OCI-LY1 (cell line): Measurements from ENCODE around the gene SLX4IP.

Source experiments
- CTCF ChIP-seq: fragments of 200-600 bp; sonication (generic), shearing (Covaris generic); IDR thresholded peaks from 2 replicates; pipeline ENCODE4 v1.5.1; 2017; ENCODE audit warnings: mild to moderate bottlenecking, antibody characterized with exemption, low read length, moderate library complexity, mixed read lengths
- EZH2 ChIP-seq: fragments of 200-600 bp; sonication (generic), shearing (Covaris generic); IDR thresholded peaks from 2 replicates; pipeline ENCODE4 v1.8.0; 2017; ENCODE audit warnings: borderline replicate concordance, mixed run types, mild to moderate bottlenecking, antibody characterized with exemption, low read length, moderate library complexity, mixed read lengths

GRCh38 chr20:10568032-10568431 is 132.9 kb downstream of the SLX4IP start:
- TF ChIP-seq CTCF: no peak
- TF ChIP-seq EZH2: no peak
